H9 (cell line): ENCODE results near the gene MED27. TPM values are rescaled to one million over a fixed set of nuclear protein-coding genes. Genes with fewer than 3 reads are reported as not detected.

ENCODE experiments used
- DNase-seq: peaks from one replicate; pipeline ENCODE4 v3.0.0-alpha.2; 2017
- H2AFZ ChIP-seq: one replicate; pipeline ENCODE4 v1.6.1; 2013; ENCODE audit warnings: mild to moderate bottlenecking, low read length, control low read depth, moderate library complexity
- H2AK5ac ChIP-seq: 2 replicates; pipeline ENCODE4 v1.6.1; 2013; ENCODE audit warnings: low read length, control low read depth, mixed read lengths; ENCODE audit not compliant: insufficient read length
- H2BK120ac ChIP-seq: one replicate; pipeline ENCODE4 v1.6.1; 2013; ENCODE audit warnings: low read depth, mild to moderate bottlenecking, low read length, control low read depth, inconsistent platforms; ENCODE audit not compliant: poor library complexity, severe bottlenecking
- H2BK12ac ChIP-seq: 2 replicates; pipeline ENCODE4 v1.6.1; 2013; ENCODE audit warnings: low read length, control low read depth, mixed read lengths, low read depth; ENCODE audit not compliant: insufficient read length
- H2BK15ac ChIP-seq: 2 replicates; pipeline ENCODE4 v1.6.1; 2013; ENCODE audit warnings: low read depth, low read length, control low read depth
- H2BK20ac ChIP-seq: one replicate; pipeline ENCODE4 v1.6.1; 2013; ENCODE audit warnings: low read depth, mild to moderate bottlenecking, low read length, control low read depth, inconsistent platforms; ENCODE audit not compliant: poor library complexity, severe bottlenecking
- H2BK5ac ChIP-seq: 2 replicates; pipeline ENCODE4 v1.6.1; 2013; ENCODE audit warnings: low read length, control low read depth, mixed read lengths; ENCODE audit not compliant: insufficient read length
- H3K14ac ChIP-seq: 2 replicates; pipeline ENCODE4 v1.6.1; 2013; ENCODE audit warnings: low read length, control low read depth; ENCODE audit not compliant: insufficient read depth
- H3K18ac ChIP-seq: 2 replicates; pipeline ENCODE4 v1.6.1; 2013; ENCODE audit warnings: low read depth, mild to moderate bottlenecking, mixed read lengths, low read length, control low read depth; ENCODE audit not compliant: insufficient read length
- H3K23ac ChIP-seq: 2 replicates; pipeline ENCODE4 v1.6.1; 2013; ENCODE audit warnings: low read length, control low read depth, mixed read lengths, low read depth; ENCODE audit not compliant: insufficient read length
- H3K23me2 ChIP-seq: 2 replicates; pipeline ENCODE4 v1.6.1; 2013; ENCODE audit warnings: low read depth, mild to moderate bottlenecking, mixed read lengths, low read length, control low read depth; ENCODE audit not compliant: insufficient read length, poor library complexity, severe bottlenecking
- H3K27ac ChIP-seq: 2 replicates; pipeline ENCODE4 v1.5.1; 2013; ENCODE audit warnings: low read length, control low read depth, mixed read lengths, low read depth; ENCODE audit not compliant: insufficient read length
- H3K27me3 ChIP-seq: 2 replicates; pipeline ENCODE4 v1.6.1; 2013; ENCODE audit warnings: low read length, control low read depth, inconsistent platforms; ENCODE audit not compliant: insufficient read depth
- H3K4ac ChIP-seq: 2 replicates; pipeline ENCODE4 v1.6.1; 2013; ENCODE audit warnings: low read depth, mild to moderate bottlenecking, control low read depth, inconsistent platforms, low read length, moderate library complexity
- H3K4me1 ChIP-seq: 2 replicates; pipeline ENCODE4 v1.6.1; 2013; ENCODE audit warnings: low read length, control low read depth, inconsistent platforms; ENCODE audit not compliant: insufficient read depth
- H3K4me2 ChIP-seq: 2 replicates; pipeline ENCODE4 v1.6.1; 2013; ENCODE audit warnings: low read length, control low read depth, mixed read lengths; ENCODE audit not compliant: insufficient read length, insufficient read depth
- H3K56ac ChIP-seq: 2 replicates; pipeline ENCODE4 v1.6.1; 2013; ENCODE audit warnings: low read depth, mild to moderate bottlenecking, mixed read lengths, low read length, control low read depth; ENCODE audit not compliant: insufficient read length
- H3K79me1 ChIP-seq: 2 replicates; pipeline ENCODE4 v1.6.1; 2013; ENCODE audit warnings: low read depth, mild to moderate bottlenecking, moderate library complexity, low read length, control low read depth, inconsistent platforms; ENCODE audit not compliant: insufficient read depth, poor library complexity, severe bottlenecking
- H3K79me2 ChIP-seq: 2 replicates; pipeline ENCODE4 v1.6.1; 2013; ENCODE audit warnings: low read length, control low read depth, inconsistent platforms; ENCODE audit not compliant: insufficient read depth
- H3K9ac ChIP-seq: 2 replicates; pipeline ENCODE4 v1.6.1; 2013; ENCODE audit warnings: low read length, control low read depth, mixed read lengths; ENCODE audit not compliant: insufficient read length; ENCODE audit errors: extremely low read depth
- H3K9me3 ChIP-seq: one replicate; pipeline ENCODE4 v1.6.1; 2013; ENCODE audit warnings: low read depth, low read length, inconsistent platforms; ENCODE audit not compliant: control insufficient read depth
- H3T11ph ChIP-seq: one replicate; pipeline ENCODE4 v1.6.1; 2013; ENCODE audit warnings: mild to moderate bottlenecking, low read length, control low read depth, inconsistent platforms
- H4K20me1 ChIP-seq: one replicate; pipeline ENCODE4 v1.6.1; 2013; ENCODE audit not compliant: control insufficient read depth, insufficient read length, insufficient read depth
- H4K5ac ChIP-seq: 2 replicates; pipeline ENCODE4 v1.6.1; 2013; ENCODE audit warnings: low read depth, mild to moderate bottlenecking, mixed read lengths, low read length, control low read depth; ENCODE audit not compliant: insufficient read length
- H4K8ac ChIP-seq: replicated peaks from 2 replicates; pipeline ENCODE4 v1.6.1; 2013; ENCODE audit warnings: low read length, control low read depth, mixed read lengths, low read depth; ENCODE audit not compliant: insufficient read length
- H4K91ac ChIP-seq: 2 replicates; pipeline ENCODE4 v1.6.1; 2013; ENCODE audit warnings: low read depth, mild to moderate bottlenecking, moderate library complexity, mixed read lengths, low read length, control low read depth; ENCODE audit not compliant: insufficient read length
- H3K27ac Mint-ChIP-seq, 3 experiments: 2 replicates in 2 of 3; 3 replicates in 1 of 3; pipeline ENCODE4 v1.8.0; 2020 to 2021; ENCODE audit warnings: mixed read lengths in 3 of 3, mild to moderate bottlenecking in 1 of 3, moderate library complexity in 1 of 3
- H3K27me3 Mint-ChIP-seq: 2 replicates; pipeline ENCODE4 v1.8.0; 2021; ENCODE audit warnings: low read depth, mild to moderate bottlenecking, moderate library complexity, mixed read lengths
- H3K36me3 Mint-ChIP-seq, 3 experiments: 2 replicates in 2 of 3; 3 replicates in 1 of 3; pipeline ENCODE4 v1.8.0; 2020 to 2021; ENCODE audit warnings: low read depth in 3 of 3, mixed read lengths in 3 of 3; ENCODE audit not compliant: insufficient read depth in 1 of 3
- H3K4me1 Mint-ChIP-seq, 2 experiments: 2 replicates each; pipeline ENCODE4 v1.8.0; 2020; ENCODE audit warnings: mixed read lengths in 2 of 2
- H3K4me3 Mint-ChIP-seq, 2 experiments: 2 replicates in 1 of 2; 3 replicates in 1 of 2; pipeline ENCODE4 v1.8.0; 2020 to 2021; ENCODE audit warnings: mild to moderate bottlenecking in 2 of 2, mixed read lengths in 2 of 2, moderate library complexity in 1 of 2
- H3K9me3 Mint-ChIP-seq, 2 experiments: 2 replicates in 1 of 2; 3 replicates in 1 of 2; pipeline ENCODE4 v1.8.0; 2020; ENCODE audit warnings: mild to moderate bottlenecking in 2 of 2, mixed read lengths in 2 of 2, moderate library complexity in 1 of 2
- CTCF ChIP-seq: fragments of 200-600 bp; sonication (generic); conservative IDR thresholded peaks from 3 replicates; pipeline ENCODE4 v1.8.0; 2021; ENCODE audit warnings: antibody characterized with exemption, mild to moderate bottlenecking
- WGBS: extraction: QIAGEN DNeasy Blood & Tissue Kit; methylation state at CpG from one replicate; pipeline ENCODE4 v1.1.7; 2013; ENCODE audit warnings: missing lambda C conversion rate, low lambda C conversion rate, mixed read lengths; ENCODE audit not compliant: insufficient read length; ENCODE audit errors: extremely low coverage; 5-methylcytosine and 5-hydroxymethylcytosine counted together
- total RNA-seq: library from RNA; stranded (reverse); gene quantifications from 2 replicates; pipeline ENCODE4 v1.2.1, GENCODE V29; 2021

Gene MED27
- total RNA-seq, 1 experiment from 2014 or later = 33.5 TPM

GRCh38 chr9:132066511-132066910 lies 13.2 kb downstream of the MED27 start:
- H3K4me1 ChIP-seq = no peaks in the 10 kb centered on the region; the same call in 1 of the 2 replicates
- no peaks in the 10 kb centered on the region for H3K27me3 Mint-ChIP-seq
- H4K91ac ChIP-seq = no peak overlapping the region
- no peaks in the 10 kb centered on the region for H4K20me1 ChIP-seq
- H3K27ac ChIP-seq = no peak overlapping the region
- no peak overlapping the region for H3K14ac ChIP-seq
- H2BK120ac ChIP-seq = no peak overlapping the region
- H3K9me3 Mint-ChIP-seq = no peaks in the 10 kb centered on the region
- H2AK5ac ChIP-seq = no peak overlapping the region
- H4K8ac ChIP-seq = no peak overlapping the region
- H3K79me2 ChIP-seq = peaks cover 4% of the 10 kb centered on the region; the same call in 1 of the 2 replicates
- no peak overlapping the region for H2BK20ac ChIP-seq
- H2BK12ac ChIP-seq = no peak overlapping the region
- H3K4me2 ChIP-seq = no peak overlapping the region
- DNase-seq = no peak
- no peak overlapping the region for H4K5ac ChIP-seq
- no peaks in the 10 kb centered on the region for H3K23me2 ChIP-seq
- no peak overlapping the region for H3K18ac ChIP-seq
- H3T11ph ChIP-seq = no peak overlapping the region
- no peak overlapping the region for H3K9ac ChIP-seq
- H3K23ac ChIP-seq = no peak overlapping the region
- H3K36me3 Mint-ChIP-seq = peaks cover 5 to 10% (median 8%) of the 10 kb centered on the region in 3 experiments; a peak in 4 of 7 replicates
- H2AFZ ChIP-seq = no peak overlapping the region
- no peak overlapping the region for H3K4ac ChIP-seq
- WGBS = no CpG with 5 or more reads among the region's 3 CpGs
- peaks cover 16 to 23% of the 10 kb centered on the region in 2 experiments for H3K4me1 Mint-ChIP-seq
- H3K79me1 ChIP-seq = peaks cover 14% of the 10 kb centered on the region
- H2BK15ac ChIP-seq = no peak overlapping the region
- H3K27me3 ChIP-seq = no peaks in the 10 kb centered on the region
- no peak for TF ChIP-seq CTCF
- H3K4me3 Mint-ChIP-seq = no peak overlapping the region
- no peaks in the 10 kb centered on the region for H3K9me3 ChIP-seq
- H2BK5ac ChIP-seq = no peak overlapping the region
- no peak overlapping the region for H3K56ac ChIP-seq
- peak overlapping the region in 1 of 3 experiments; percentile 65; a peak in 3 of 7 replicates for H3K27ac Mint-ChIP-seq
